ENCODE measurements around the gene SND1.

Gene SND1

DNA sequence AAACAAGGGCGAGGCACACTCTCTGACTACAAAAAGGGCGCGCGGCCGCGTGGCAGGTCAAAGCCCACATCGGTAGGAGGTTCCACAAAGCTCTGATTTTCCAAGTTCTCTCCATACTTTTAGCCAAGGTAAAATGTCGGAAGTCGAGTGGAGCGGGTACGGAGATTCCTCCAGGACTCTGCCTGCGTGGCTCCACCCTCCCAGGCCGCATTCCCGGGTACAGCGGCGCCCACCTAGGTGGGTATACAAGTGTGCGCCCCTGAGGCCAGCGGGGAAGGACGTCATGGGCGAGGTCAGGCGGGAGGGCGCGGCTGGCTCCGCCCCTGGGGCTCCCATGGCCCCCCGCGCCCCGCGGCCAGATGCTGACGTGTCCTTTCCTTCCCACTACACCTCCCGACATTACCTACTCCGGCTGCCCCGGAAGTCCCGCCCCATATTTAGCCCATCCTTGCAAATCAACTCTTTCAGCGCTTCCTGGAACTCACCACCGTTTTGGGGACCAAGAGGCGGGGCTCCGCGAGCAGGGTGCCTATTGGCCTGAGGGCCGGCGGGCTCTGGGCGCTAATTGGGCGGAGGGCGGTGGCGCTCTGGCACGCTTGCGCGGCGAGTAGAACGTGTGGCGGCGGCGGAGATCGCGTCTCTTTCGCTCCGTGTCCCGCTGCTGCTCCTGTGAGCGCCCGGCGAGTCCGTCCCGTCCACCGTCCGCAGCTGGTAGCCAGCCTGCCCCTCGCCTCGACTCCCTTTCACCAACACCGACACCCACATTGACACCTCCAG is at the start of gene SND1:
Gene SND1, plus strand, starts transcription at position 639 of the 777 bp plus-strand sequence. CDS start 180 bp downstream, outside the sequence.
- DNase-seq (ENCODE audit: insufficient read length, low spot score) (peak; percentile 88), FAIRE-seq (no peak)
- TF ChIP-seq, protein P1, sequence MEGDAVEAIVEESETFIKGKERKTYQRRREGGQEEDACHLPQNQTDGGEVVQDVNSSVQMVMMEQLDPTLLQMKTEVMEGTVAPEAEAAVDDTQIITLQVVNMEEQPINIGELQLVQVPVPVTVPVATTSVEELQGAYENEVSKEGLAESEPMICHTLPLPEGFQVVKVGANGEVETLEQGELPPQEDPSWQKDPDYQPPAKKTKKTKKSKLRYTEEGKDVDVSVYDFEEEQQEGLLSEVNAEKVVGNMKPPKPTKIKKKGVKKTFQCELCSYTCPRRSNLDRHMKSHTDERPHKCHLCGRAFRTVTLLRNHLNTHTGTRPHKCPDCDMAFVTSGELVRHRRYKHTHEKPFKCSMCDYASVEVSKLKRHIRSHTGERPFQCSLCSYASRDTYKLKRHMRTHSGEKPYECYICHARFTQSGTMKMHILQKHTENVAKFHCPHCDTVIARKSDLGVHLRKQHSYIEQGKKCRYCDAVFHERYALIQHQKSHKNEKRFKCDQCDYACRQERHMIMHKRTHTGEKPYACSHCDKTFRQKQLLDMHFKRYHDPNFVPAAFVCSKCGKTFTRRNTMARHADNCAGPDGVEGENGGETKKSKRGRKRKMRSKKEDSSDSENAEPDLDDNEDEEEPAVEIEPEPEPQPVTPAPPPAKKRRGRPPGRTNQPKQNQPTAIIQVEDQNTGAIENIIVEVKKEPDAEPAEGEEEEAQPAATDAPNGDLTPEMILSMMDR (IDR thresholded peaks at IDR 0.05; ENCODE audit: insufficient read depth, missing control alignments), result no peak

DNA sequence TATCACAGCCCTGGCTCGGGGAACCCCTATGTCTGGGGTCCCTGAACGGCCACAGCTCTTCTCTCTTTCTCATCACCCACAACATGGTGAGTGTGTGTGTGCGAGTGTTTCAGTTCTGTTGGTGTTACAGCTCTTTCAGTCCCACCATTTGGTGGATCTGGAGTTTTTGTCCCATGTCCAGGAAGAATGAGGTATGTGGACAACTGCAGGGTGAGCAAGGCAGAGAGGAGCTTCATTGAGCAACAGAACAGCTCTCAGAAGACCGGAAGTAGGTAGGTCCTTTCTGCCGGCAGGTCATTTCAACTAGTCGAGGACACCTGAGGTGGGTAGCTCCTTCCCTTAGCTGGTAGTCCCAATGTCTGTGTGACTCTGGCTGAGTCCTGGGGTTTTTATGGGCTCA is 43.5 kb upstream of the SND1 start:
- no peak for DNase-seq (ENCODE audit: insufficient read length, low spot score)
- no peak for FAIRE-seq
- TF ChIP-seq, protein P1 (IDR thresholded peaks at IDR 0.05; ENCODE audit: insufficient read depth, missing control alignments), result no peak

DNA sequence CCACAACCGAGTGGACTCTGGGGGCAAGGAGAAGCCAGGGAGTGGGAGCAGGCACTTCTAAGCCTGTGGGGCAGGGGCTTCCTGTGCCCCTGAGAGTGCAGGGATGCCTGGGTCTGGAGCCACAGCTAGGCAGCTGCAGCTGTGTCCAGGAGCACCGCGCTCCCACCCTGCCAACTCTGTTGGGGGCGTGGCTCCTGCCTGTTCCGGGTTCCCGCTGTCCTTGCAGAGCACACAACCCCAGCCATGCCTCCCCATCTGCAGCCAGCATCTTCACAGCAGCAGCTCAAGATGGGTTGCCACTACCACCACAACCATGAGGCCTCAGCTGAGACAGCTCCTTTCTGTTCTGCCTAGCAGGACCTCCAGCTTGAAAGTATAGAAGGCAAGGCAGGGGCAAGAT is 42.7 kb upstream of the SND1 start:
- DNase-seq (ENCODE audit: insufficient read length, low spot score) (no peak), FAIRE-seq (no peak)
- TF ChIP-seq, protein P1 (IDR thresholded peaks at IDR 0.05; ENCODE audit: insufficient read depth, missing control alignments), result no peak

DNA sequence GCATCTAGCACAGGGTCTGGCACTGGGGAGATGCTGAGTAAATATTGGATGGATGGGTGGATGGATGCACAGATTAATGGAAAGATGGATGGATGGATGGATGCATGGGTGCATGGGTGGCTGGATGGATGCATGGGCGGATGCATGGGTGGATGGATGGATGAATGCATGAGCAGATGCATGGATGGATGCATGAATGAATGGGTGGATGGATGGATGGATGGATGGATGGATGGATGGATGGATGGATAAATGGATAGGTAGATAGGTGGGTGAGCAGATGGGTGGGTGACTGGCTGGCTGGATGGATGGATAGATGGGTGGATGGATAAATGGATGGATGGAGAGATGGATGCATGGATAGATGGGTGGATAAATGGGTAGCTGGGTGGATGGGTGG is 39.7 kb upstream of the SND1 start:
- TF ChIP-seq, protein P1 (IDR thresholded peaks at IDR 0.05; ENCODE audit: insufficient read depth, missing control alignments), result no peak
- FAIRE-seq, result no peak
- DNase-seq (ENCODE audit: insufficient read length, low spot score), result no peak

DNA sequence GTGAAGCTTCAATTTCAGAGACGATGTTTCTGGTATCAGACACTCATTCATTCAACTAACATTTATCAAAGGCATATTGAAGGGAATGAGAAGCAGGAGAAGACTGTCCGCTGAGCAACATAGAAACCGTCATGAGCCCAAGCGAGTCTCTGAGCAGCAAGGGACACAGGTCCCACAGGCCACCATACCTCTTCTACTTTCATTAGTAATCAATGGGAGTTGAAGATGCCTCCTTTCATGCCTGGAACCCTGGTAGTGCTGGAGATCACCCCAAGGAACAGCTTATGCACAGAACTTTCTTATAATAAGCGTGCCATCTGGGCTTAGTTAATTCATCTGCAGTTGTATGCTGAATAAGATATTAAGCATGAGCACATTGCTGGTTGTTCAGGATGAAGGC is 35.3 kb upstream of the SND1 start:
- FAIRE-seq (no peak), DNase-seq (ENCODE audit: insufficient read length, low spot score) (no peak)
- TF ChIP-seq, protein P1 (IDR thresholded peaks at IDR 0.05; ENCODE audit: insufficient read depth, missing control alignments), result no peak

GRCh38 chr7:127618042-127618441 is 34.0 kb upstream of the SND1 start, which contains the start of gene PAX4:
Gene PAX4, minus strand, starts transcription at chr7:127618142. Its CDS starts 2,214 bp downstream, at chr7:127615928.
- no peak for FAIRE-seq
- no peak for DNase-seq (ENCODE audit: insufficient read length, low spot score)
- TF ChIP-seq, protein P1 (IDR thresholded peaks at IDR 0.05; ENCODE audit: insufficient read depth, missing control alignments), result no peak

- FAIRE-seq, result no peak
- DNase-seq (ENCODE audit: insufficient read length, low spot score), result no peak
- TF ChIP-seq, protein P1 (IDR thresholded peaks at IDR 0.05; ENCODE audit: insufficient read depth, missing control alignments), result no peak
Measured at GRCh38 chr7:127618775-127619174, 33.2 kb upstream of the SND1 start.

All from D721Med (cell line).